C4-2B (cell line): Measurements from ENCODE around the gene METRN.

Experiments
- CTCF ChIP-seq: fragments of 450-650 bp; conservative IDR thresholded peaks from 2 replicates; pipeline ENCODE4 v1.5.1; 2017; ENCODE audit warnings: mild to moderate bottlenecking
- ZFX ChIP-seq: fragments of 450-650 bp; IDR thresholded peaks from 2 replicates; pipeline ENCODE4 v1.6.1; 2017

- no peak for TF ChIP-seq CTCF
- no peak for TF ChIP-seq ZFX
Measured at GRCh38 chr16:724188-725040, 9.5 kb downstream of the METRN start.
